WTC11 (cell line): ENCODE measurements around the gene C5orf15. TPM values are rescaled to one million over a fixed set of nuclear protein-coding genes. Genes with fewer than 3 reads are reported as not detected.

Source experiments
- ATAC-seq: fragments of 200-7000 bp; cut with Tn5 transposase; 2 replicates; pipeline ENCODE4 v1.10.0; 2021; ENCODE audit warnings: mild to moderate bottlenecking, moderate library complexity
- CTCF ChIA-PET: fragments of 300-600 bp; sonication (Branson Sonifier 250); formaldehyde crosslinking; loops from one replicate; lab custom pipeline; 2021; ENCODE audit warnings: antibody characterized with exemption; lab: Charles Lee
- POLR2A ChIA-PET: fragments of 350-600 bp; sonication (Branson Sonifier 250); formaldehyde crosslinking; loops from one replicate; lab custom pipeline; 2021; ENCODE audit warnings: antibody characterized with exemption; lab: Charles Lee
- DNase-seq: peaks from one replicate; pipeline ENCODE4 v3.0.0; 2021; ENCODE audit warnings: low spot score
- H3K27ac Mint-ChIP-seq: 2 replicates; pipeline ENCODE4 v1.8.0; 2021; ENCODE audit warnings: mixed read lengths
- H3K27me3 Mint-ChIP-seq: 2 replicates; pipeline ENCODE4 v1.8.0; 2021; ENCODE audit warnings: low read depth, mild to moderate bottlenecking, moderate library complexity, mixed read lengths
- H3K36me3 Mint-ChIP-seq: 2 replicates; pipeline ENCODE4 v1.8.0; 2021; ENCODE audit warnings: mixed read lengths
- H3K4me1 Mint-ChIP-seq: 2 replicates; pipeline ENCODE4 v1.8.0; 2022; ENCODE audit warnings: mixed read lengths
- H3K4me3 Mint-ChIP-seq: 2 replicates; pipeline ENCODE4 v1.8.0; 2021; ENCODE audit warnings: mild to moderate bottlenecking, moderate library complexity, mixed read lengths
- H3K9me3 Mint-ChIP-seq: 2 replicates; pipeline ENCODE4 v1.8.0; 2021; ENCODE audit warnings: mixed read lengths
- ATF6 ChIP-seq: sonication (generic); formaldehyde crosslinking; IDR thresholded peaks from 2 replicates; pipeline ENCODE4 v1.8.1; 2023; ENCODE audit warnings: mild to moderate bottlenecking, missing genetic modification reagents
- CBFB ChIP-seq: sonication (generic); formaldehyde crosslinking; IDR thresholded peaks from 2 replicates; pipeline ENCODE4 v1.8.1; 2022; ENCODE audit warnings: mild to moderate bottlenecking, low read depth, missing genetic modification reagents
- ERG ChIP-seq: fragments of 250-450 bp; sonication (Bioruptor Pico); IDR thresholded peaks from 2 replicates; pipeline ENCODE4 v1.8.0; 2021; ENCODE audit warnings: mild to moderate bottlenecking
- HMGA2 ChIP-seq: fragments of 250-450 bp; sonication (Bioruptor Pico); IDR thresholded peaks from 2 replicates; pipeline ENCODE4 v1.4.0; 2021; ENCODE audit warnings: mild to moderate bottlenecking, moderate library complexity
- HMGXB4 ChIP-seq: sonication (generic); formaldehyde crosslinking; IDR thresholded peaks from 2 replicates; pipeline ENCODE4 v1.8.1; 2023; ENCODE audit warnings: mild to moderate bottlenecking, moderate library complexity, missing genetic modification reagents
- IRF1 ChIP-seq: sonication (generic); formaldehyde crosslinking; IDR thresholded peaks from 2 replicates; pipeline ENCODE4 v1.8.0; 2023; ENCODE audit warnings: missing genetic modification reagents
- KAT7 ChIP-seq: sonication (generic); formaldehyde crosslinking; IDR thresholded peaks from 2 replicates; pipeline ENCODE4 v1.8.1; 2023; ENCODE audit warnings: missing genetic modification reagents, mild to moderate bottlenecking, borderline replicate concordance
- MYBL2 ChIP-seq: sonication (generic); formaldehyde crosslinking; IDR thresholded peaks from 2 replicates; pipeline ENCODE4 v1.8.1; 2023; ENCODE audit warnings: mild to moderate bottlenecking, moderate library complexity, missing genetic modification reagents
- NFYB ChIP-seq: sonication (generic); formaldehyde crosslinking; conservative IDR thresholded peaks from 2 replicates; pipeline ENCODE4 v1.8.0; 2022; ENCODE audit warnings: low read depth, missing genetic modification reagents
- SMAD4 ChIP-seq: sonication (generic); formaldehyde crosslinking; IDR thresholded peaks from 2 replicates; pipeline ENCODE4 v1.8.0; 2022; ENCODE audit warnings: mild to moderate bottlenecking, missing genetic modification reagents
- TEAD1 ChIP-seq: sonication (generic); formaldehyde crosslinking; IDR thresholded peaks from 2 replicates; pipeline ENCODE4 v1.8.0; 2022; ENCODE audit warnings: mild to moderate bottlenecking, missing genetic modification reagents
- ZBTB21 ChIP-seq: sonication (generic); formaldehyde crosslinking; IDR thresholded peaks from 2 replicates; pipeline ENCODE4 v1.8.1; 2023; ENCODE audit warnings: mild to moderate bottlenecking, missing genetic modification reagents, borderline replicate concordance
- ZMAT4 ChIP-seq: fragments of 250-450 bp; sonication (Bioruptor Pico); IDR thresholded peaks from 2 replicates; pipeline ENCODE4 v1.9.0; 2021; ENCODE audit warnings: mild to moderate bottlenecking
- ZNF219 ChIP-seq: sonication (generic); formaldehyde crosslinking; IDR thresholded peaks from 2 replicates; pipeline ENCODE4 v1.8.0; 2023; ENCODE audit warnings: missing genetic modification reagents, mild to moderate bottlenecking, borderline replicate concordance
- total RNA-seq: library from RNA; stranded (reverse); gene quantifications from 3 replicates; pipeline ENCODE4 v1.2.3, GENCODE V29; 2021

The C5orf15 gene
- total RNA-seq, 1 experiment from 2014 or later = 32.7 TPM

GRCh38 chr5:133994297-133994989, 26.0 kb upstream of the C5orf15 start (continued):
- no peak for TF ChIP-seq IRF1
- no peak for TF ChIP-seq HMGA2 (CRISPR knock-in tag)

GRCh38 chr5:133993185-133993936, 24.9 kb upstream of the C5orf15 start:
- no peak overlapping the region for H3K27ac Mint-ChIP-seq
- ChIA-PET POLR2A (no interaction called here), CTCF (interaction anchor here (0.6 to 1.6 kb wide), 3 partner anchors 33 to 61 kb away, joined by 3 to 6 read pairs (median 3); no protein-coding TSS in a partner anchor)
- peaks cover 27% of the 10 kb centered on the region for H3K36me3 Mint-ChIP-seq
- ATAC-seq = no peak
- H3K4me1 Mint-ChIP-seq = peaks cover 36% of the 10 kb centered on the region
- TF ChIP-seq SMAD4 (no peak), ZMAT4 (CRISPR knock-in tag) (no peak), MYBL2 (CRISPR knock-in tag) (no peak)
- no peaks in the 10 kb centered on the region for H3K9me3 Mint-ChIP-seq
- no peak for DNase-seq
- H3K27me3 Mint-ChIP-seq = no peaks in the 10 kb centered on the region
- H3K4me3 Mint-ChIP-seq = no peak overlapping the region

- ChIA-PET CTCF (interaction anchor here (1.0 to 1.6 kb wide), 2 partner anchors 34 to 47 kb away, joined by 3 to 6 read pairs; no protein-coding TSS in a partner anchor), POLR2A (no interaction called here)
- H3K27ac Mint-ChIP-seq = peak overlapping the region; percentile 43
- TF ChIP-seq CBFB (no peak), ZBTB21 (CRISPR knock-in tag) (no peak), NFYB (no peak), KAT7 (CRISPR knock-in tag) (no peak), ATF6 (no peak), IRF1 (no peak), HMGXB4 (CRISPR knock-in tag) (no peak), ERG (CRISPR knock-in tag) (no peak), TEAD1 (CRISPR knock-in tag) (no peak), ZNF219 (CRISPR knock-in tag) (no peak)
- H3K9me3 Mint-ChIP-seq = no peaks in the 10 kb centered on the region
- no peak for ATAC-seq
- peaks cover 31% of the 10 kb centered on the region for H3K36me3 Mint-ChIP-seq
- DNase-seq = no peak
- peaks cover 31% of the 10 kb centered on the region for H3K4me1 Mint-ChIP-seq
- H3K4me3 Mint-ChIP-seq = no peak overlapping the region
- no peaks in the 10 kb centered on the region for H3K27me3 Mint-ChIP-seq
Measured at GRCh38 chr5:133992429-133993155, 24.2 kb upstream of the C5orf15 start.
